ENCODE data around the gene GRAMD1B.
"Not testable (repeated sequence)": the region's sequence is repeated elsewhere in the genome, so short reads cannot be mapped to it uniquely, and the experiment has no call there.

The GRAMD1B gene

DNA sequence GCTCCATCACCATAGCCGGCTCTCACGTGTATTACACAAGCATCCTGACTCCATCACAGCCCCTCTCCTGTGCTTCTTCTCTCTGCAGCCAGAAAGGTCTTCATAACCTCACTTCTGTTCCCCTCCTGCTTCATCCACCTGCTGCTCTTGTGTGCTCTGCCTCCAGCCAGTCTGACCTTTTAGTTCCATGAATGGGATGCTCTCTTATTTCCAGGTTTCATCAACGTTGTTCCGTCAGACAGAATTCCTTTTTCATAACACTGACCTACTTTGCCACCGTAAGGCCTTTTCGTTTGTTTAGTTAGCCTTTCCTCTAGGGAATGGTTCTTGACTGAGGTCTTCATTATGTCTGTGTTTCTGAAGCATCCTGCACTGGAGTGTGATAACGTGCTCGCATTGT, 18.8 kb downstream of the GRAMD1B start:
- DNase-seq = no peak

DNA sequence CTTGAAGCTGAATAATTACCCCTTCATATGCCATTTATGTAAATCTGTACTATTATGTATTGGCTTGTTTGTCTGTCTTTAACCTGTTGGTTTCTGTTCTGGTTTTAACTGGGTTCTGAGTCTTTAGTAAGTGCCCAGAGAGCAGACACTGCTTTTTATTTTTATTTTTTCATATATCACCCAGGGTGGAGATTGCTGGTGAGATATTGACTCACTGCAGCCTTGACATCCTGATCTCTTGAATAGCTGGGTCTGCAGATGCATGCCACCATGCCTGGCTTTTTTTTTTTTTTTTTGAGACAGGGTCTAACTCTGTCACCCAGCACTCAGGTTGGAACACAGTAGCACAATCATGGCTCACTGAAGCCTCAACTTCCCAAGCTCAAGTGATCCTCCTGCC, 19.4 kb downstream of the GRAMD1B start:
- no peak for DNase-seq

DNA sequence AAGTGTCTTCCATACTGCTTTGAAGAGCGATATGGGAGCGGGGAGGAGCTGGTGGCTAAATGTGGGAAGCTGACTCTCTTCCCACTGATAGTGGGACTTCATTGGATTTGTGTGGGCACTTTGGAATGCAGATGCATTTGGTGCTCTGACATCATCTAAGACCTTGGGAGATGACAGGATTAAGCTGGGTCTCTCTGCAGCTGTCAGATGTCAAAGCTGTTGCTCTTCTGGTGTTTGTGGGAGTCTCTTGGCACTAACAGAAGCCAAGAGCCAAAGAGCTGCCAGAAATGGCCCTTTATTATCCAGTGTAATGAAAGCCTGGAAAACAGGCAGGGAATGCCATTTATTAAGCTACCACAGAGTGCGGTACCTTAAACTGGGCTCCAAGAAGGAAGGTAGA, 20.6 kb downstream of the GRAMD1B start:
- no peak for DNase-seq

DNA sequence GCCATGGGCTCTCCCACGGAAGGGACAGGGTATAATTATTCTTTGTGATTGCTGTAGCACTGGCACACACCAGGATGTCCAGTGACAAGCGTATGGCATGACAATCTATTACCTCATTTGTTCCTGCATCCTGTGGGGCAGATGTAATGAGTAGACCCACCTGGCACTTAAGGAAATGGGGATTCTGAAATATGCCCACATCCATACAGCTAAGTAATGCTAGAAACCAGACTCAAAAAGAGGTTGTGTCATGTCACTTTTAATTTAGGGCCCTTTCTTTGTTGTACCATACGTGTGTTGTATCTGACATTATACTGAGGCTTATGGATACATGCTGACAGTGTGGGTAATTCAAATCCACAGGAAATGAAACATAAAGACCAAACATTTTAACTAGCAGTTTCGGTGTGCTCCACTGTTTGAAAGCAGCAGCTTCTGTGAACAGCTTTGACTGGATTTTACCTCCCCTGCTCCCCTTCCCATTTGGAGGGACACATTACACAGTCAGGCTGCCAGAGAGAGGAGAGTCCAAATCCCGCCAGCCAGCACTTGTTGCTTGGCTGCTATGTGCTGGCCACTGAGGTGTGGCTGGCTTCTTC, 21.2 kb downstream of the GRAMD1B start:
- no peak for DNase-seq

DNA sequence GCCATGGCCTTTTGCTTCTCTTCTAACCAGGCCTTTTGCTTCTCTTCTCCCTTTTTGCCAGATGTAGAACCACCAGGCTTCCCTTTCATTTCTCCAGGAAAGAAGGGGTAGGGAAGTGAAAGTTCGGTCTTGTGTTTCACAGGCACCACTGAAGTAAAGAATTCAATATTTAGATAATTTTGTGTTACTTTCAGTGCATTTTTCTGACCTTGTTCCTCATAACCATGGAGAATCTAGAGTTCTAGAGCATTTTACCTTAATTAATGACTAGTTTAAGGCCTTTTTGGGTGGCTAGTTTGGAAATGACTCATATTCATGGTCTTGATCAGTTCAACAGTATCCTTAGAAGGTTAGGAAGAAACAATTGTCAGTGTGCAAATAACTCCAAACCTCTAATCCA, 22.7 kb downstream of the GRAMD1B start:
- DNase-seq = no peak

DNA sequence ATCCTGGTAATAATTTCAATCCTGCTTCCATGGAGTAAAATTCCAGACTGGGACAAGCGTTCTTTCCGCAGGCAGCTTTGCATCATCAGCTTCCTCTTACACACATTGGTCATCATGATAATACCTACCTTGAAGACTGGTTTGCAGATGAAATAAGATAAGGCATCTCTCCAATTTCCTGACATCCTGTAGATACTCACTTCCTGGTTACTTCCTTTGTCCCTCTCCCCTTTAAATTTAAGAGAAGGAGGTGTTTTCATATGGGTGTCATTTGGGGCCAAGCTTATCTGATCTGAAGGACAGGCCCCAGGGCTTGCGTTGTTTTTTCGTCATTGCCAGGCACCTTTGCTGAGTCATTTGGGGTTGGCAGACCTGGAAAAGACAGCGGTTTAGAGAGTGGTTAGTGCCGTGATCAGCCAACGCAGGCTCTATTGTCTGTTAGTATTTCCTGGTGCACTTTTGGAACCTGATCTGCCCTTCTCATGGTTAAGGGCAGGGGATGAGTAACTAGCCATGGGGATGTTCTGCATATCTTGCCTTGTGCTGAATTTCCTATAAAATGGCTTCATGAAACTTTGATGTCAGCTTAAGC, 24.1 kb downstream of the GRAMD1B start:
- no peak for DNase-seq

DNA sequence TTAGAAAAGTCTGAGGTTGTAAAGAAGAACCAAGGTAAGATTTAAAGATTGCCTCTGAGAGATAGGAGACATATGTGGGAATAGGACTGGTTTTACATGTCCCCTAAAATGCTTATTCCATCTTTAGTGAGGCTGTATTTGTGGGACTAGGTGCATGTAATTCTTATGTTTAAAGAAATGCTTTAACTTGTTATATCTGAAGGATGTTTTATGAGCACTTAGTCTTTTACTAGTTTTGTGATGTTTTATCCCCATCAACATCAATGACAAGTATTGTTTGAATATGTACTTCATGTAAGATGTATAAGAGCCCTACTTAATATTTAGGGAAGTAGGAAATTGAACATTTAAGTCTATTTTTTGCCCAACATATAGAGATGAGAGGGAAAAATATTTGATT, 24.7 kb downstream of the GRAMD1B start:
- no peak for DNase-seq

DNA sequence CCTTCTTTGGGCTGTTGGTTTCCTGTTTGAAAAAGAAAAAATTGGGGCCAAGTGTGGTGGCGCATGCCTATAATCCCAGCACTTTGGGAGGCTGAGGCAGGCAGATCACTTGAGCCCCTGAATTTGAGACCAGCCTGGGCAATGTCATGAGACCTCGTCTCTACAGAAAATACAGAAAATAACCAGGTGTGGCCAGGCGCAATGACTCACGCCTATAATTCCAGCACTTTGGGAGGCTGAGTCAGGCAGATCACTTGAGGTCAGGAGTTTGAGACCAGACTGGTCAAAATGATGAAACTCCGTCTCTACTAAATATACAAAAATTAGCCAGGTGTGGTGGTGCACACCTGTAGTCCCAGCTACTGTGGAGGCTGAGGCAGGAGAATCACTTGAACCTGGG, 26.4 kb downstream of the GRAMD1B start:
- not testable (repeated sequence) for DNase-seq

DNA sequence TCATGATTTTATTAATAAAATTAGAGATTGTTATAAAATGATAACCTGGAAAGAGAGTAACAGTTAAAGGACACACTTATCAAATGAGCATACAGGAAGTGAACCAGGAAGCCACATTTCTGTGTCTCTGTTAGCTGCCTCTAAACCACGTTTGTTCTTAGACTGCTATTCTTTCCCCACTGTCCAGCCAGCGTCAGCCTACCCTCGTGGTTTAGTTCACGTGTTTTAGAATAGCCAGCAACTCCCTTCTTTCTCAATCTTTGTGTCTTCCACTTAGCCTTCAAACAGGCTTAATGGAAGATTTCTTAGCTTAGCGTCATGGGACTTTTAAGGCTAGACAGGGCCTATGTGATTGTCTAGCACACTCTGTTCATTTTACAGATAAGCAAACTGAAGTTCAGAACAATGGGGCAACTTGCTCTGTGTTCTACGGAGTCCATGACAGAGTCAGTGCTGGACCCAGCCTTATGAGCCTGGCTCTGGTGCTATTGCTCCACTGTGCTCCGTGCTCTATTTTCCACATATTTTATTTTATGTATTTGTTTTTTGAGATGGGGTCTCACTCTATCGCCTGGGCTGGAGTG, 27.2 kb downstream of the GRAMD1B start:
- DNase-seq = no peak

DNA sequence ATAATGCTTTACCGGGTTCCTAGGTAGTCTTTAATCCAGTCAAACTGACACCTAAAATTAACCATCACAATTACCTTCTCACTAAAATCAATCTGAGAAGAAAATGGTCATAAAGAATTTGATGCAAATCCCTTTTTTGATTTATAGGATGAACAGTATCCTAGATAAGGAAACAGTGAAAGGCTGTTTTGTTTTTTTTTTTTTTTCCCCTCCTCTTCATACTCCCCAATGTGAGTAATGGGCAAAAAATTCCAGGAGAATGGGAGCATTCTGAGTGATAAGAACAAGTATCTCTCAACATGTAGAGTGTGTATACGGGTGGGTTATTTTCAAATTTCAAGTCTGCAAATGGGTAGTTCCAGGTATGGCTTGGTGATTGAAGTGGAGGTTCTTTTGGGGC, 28.4 kb downstream of the GRAMD1B start:
- no peak for DNase-seq

DNA sequence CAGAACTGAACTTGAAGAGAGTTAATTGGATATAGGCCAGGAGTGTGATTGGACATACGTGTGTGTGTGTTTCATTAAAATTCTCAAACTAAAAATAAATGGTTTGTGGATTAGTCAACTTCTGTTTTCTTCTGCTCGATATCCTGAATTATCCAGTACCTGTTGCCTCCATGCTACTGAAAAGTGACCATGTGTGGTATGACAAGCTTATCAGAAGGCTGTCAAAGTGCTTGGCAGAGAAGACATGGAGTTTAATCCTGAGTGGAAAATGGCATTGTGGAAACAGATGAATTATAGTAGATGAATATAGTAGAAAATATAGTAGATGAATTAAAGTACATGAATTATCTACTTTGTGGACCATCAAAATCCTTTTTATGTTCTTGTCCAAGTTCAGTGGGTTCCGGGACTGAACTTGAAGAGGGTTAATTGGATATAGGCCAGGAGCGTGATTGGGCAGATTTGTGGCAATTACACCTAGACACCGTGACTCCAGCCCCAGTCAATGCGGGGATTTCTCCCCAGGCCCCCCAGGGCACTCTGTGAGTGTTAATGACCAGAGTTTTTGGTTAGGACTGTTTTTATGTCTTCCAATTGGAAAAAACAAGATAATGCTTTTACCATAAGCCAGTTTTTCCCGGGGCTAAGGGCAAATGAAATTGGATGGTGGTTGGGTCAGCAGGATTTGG, 30.1 kb downstream of the GRAMD1B start:
- no peak for DNase-seq

DNA sequence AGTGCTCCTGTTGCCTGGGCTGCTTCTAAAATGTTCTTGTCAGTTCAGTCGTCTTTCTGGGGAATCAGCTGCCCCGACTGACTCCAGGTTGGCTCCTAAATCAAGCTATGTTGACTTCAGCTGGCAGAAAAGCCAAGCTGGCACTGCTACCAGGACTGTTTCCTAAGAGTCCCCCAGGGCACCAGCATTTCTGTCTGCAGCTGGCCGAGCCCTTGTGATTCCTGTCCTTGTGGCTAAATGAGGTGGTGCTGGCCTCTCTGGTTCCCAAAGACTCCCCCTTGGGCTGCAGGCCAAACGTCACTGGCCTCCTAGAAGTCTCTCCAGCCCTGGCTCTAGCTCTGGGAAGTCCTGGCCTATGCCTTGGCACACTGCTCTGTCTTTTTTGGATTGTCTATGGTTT, 31.1 kb downstream of the GRAMD1B start:
- no peak for DNase-seq

DNA sequence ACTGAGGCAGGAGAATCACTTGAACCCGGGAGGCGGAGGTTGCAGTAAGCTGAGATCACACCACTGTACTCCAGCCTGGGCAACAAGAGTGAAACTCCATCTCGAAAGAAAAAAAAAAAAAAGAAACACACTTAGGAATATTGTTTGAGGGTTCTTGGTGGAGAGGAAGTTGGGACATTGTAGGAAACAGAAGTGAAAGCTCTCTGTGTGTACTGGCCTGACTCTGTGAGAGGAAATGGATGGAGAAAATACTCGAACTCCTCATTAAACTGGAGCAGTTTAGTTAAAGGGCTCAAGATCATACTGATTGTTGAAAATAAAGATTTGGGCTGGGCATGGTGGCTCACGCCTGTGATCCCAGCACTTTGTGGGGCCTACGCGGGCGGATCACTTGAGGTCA, 35.6 kb downstream of the GRAMD1B start:
- not testable (repeated sequence) for DNase-seq

DNA sequence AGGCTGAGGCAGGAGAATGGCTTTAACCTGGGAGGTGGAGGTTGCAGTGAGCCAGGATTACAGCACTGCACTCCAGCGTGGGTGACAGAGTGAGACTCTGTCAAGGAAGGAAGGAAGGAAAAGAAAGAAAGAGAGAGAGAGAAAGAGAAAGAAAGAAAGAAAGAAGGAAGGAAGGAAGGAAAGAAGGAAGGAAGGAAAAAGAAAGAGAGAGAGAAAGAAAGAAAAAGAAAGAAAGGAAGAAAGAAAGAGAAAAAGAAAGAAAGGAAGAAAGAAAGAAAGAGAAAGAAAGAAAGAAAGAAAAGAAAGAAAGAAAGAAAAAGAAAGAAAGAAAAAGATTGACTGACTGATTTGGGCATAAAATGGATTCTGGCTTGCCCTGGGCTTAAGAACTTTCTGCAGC, 36.1 kb downstream of the GRAMD1B start:
- DNase-seq = not testable (repeated sequence)

DNA sequence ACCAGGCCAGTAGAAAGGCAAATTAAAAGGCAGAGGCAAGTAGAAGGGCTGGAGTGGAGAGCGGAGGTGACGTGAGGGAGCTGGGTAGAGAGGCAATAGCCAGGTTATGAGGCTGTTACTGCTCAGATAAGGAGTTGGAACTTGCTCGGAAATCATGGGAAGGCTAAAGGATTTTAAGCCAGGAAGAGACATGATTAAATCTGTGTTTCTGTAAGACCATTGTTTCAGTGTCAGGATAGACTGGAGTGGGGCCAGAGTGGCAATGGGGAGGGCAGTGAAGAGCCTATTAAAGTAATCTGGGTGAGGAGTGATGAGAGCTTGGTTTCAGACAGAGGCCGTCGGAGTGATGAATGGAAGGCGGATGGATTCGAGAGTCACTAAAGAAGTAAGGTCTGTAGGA, 39.0 kb downstream of the GRAMD1B start:
- DNase-seq = no peak

DNA sequence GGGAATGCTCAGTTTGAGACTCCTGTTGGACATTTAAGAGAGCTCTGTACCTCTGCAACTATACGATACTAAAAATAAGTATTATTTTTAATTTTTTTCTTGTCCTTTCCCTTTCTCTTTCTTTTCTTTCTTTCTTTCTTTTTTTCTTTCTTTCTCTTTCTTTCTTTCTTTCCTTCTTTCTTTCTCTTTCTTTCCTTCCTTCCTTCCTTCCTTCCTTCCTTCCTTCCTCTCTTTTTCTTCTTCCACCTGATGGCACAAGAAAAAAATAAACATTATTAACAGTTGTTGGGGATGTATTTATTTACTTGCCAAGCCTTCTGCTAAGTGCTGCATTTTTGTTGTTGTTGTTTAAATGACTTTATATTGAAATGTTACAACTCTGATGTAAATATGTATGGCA, 39.5 kb downstream of the GRAMD1B start:
- no peak for DNase-seq

DNA sequence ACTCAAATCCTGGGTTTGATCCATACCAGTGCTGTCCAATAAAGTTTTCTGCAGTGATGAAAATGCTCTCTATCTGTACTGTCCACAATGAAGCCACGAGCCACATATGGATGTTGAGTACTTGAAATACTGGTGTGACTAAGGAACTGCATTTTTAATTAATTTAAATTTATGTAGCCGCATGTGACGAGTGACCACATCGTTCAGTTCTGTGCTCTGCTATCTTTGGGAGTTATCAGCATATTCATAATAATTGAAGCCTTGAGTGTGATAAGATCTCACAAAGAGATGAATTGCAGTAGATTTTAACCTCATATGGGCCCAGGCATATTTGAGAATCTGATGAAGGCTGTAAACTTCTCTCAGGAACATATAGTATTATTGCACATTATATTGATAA, 40.8 kb downstream of the GRAMD1B start:
- DNase-seq = no peak

DNA sequence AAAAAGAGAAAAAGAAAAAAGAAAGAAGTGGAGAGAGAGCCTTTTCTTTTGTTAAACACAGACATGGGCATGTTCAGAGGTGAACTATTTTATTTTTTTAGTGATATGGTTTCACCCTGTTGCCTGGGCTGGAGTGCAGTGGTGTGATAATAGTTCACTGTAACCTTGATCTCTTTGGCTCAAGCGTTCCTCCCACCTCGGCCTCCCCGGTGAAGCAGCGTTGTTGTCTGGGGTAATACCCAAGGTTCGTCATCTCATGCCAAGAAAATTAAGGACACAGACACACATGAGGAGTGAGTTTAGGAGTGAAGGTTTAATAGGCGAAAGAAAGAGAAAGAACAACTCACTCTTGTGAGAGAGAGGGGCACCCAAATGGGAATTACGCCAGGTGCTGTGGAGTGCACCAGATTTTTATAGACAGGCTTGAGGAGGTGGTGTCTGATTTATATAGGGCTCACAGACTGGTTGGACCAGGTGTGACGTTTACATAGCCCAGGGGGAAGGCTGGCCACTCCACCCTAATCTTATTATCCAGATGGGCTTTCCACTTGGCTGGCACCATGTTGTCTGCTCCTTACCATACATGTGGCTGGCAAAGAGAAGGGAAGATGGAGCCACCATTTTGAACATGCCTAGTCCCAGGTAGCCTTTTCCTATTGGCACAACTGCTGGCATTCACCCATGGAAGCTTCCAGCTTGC, 42.3 kb downstream of the GRAMD1B start:
- DNase-seq = no peak

DNA sequence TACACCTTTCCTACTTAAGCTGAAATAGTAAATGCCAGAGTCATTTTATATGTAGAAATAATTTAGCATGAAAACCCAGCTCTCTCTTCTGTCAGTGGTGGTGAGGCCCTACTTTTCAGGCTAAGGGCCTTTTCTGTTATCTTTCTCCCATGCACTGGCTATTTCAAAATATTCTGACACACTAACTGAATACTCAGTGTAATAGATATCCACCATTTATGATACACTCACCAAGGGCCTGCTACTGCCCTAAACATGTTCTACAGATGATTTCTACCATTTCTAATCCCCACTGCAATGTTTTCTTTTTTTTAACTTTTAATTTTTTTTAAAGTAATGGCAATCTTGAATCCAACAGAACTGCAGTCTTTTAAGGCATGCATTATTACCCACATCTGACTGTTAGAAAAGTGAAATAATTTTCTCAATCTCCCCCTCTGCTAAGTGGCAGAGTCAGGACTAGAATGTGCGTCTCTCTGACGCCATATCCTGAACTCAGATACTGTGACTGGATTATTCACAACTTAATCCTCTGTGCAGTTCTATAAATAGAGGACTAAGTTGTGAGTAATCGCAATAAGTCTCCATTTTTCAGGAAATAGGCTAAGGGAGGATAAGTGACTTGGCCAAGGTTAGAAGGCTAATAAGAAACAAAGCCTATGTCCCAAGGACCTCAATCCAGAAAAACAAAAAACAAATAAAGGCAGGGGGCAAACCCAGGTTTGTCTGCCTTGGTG, 44.0 kb downstream of the GRAMD1B start:
- no peak for DNase-seq

DNA sequence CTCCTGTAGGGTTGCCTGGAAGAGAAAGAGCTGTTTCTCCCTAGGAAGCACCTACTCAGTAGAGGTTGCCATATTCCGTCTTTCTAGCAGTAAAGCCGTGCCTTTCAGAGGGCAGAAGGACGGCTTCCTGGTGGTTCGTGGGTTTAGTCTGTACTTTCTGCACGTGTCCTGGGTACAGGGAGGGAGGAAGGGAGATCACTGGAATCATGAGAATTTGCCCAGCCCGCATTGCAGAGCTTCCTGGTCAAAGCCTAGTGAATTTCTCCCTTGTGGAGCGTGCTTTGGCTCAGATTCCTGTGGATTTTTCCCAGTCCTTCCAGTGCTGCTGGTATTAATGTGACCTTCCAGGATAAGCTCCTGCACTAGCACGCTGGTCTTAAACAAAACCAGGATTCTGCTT, 44.9 kb downstream of the GRAMD1B start:
- no peak for DNase-seq

DNA sequence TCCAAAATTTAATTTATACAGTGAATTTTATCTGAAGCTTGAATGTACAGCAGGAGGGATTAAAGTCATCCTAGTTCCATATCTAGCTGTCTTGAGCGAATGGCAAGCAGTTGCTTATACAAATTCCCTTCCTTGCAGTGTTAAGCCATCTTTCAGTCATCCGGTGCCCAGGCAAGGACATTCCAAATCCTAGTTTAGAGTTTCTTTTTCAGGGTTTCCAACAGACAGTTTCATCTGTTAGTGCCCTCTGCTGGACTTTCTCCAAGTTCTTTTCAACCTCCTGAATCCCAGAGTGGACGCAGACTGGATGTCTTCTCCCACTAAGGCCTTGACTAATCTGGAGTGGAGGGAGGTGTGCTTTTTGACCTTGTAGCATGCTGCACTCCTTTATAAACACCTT, 45.4 kb downstream of the GRAMD1B start:
- DNase-seq = no peak

DNA sequence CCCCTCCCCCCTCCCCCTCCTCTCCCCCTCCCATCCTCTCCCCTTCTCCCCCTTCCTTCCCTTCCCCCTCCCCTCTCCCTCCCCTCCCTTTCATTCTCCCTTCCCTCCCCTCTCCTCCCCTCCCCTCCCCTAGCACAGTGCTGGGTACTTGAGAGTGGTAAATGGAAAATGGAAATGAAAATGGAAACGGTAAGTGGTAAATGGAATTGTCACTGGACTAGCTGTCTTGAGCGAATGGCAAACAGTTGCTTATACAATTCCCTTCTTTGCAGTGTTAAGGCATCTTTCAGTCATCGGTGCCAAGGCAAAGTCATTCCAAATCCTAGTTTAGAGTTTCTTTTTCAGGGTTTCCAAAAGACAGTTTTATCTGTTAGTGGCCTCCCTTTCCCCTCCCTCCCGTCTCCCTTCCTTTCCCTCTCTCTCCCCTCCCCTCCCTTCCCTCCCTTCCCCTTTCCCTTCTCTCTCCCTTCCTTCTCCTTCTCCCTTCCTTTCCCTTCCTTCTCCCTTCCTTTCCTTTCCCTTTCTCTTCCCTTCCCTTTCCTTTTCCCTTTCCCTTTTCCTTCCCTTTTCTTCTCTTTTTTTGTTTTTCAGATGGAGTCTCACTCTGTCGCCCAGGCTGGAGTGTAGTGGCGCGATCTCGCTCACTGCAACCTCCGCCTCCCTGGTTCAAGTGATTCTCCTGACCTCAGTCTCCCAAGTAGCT, 47.3 kb downstream of the GRAMD1B start:
- no peak for DNase-seq

Data from kidney glomerular epithelial cell (primary cell).